HepG2 (cell line): ENCODE data around the gene BMP2K. TPM values are rescaled to one million over a fixed set of nuclear protein-coding genes. Genes with fewer than 3 reads are reported as not detected.

Experiments used
- ATAC-seq: fragments of 200-7000 bp; cut with Tn5 transposase; 3 replicates; pipeline ENCODE4 v1.9.1; 2020; ENCODE audit warnings: mild to moderate bottlenecking, moderate library complexity
- BruUV-seq: library from RNA; stranded (reverse); fragments of 400-500 nt; replicated peaks from 2 replicates; lab custom pipeline; 2021; lab: Mats Ljungman, UMichigan
- CTCF ChIA-PET: fragments of 300-600 bp; formaldehyde crosslinking; extraction: SDS; loops from one replicate; lab custom pipeline; 2021; ENCODE audit warnings: low total read pairs, inconsistent platforms, low intra/inter-chr PET ratio; lab: Yijun Ruan, JAX
- POLR2A ChIA-PET: fragments of 350-600 bp; sonication (Branson Sonifier 250); formaldehyde crosslinking; loops from one replicate; lab custom pipeline; 2020; ENCODE audit warnings: antibody characterized with exemption, inconsistent platforms; lab: Yijun Ruan, JAX
- DNase-seq: peaks from one replicate; pipeline ENCODE4 v3.0.0-alpha.2; 2015; ENCODE audit warnings: low spot score
- FAIRE-seq: peaks from 3 replicates; lab custom pipeline; 2011; peaks lifted over from hg19 to GRCh38; lab: Jason Lieb, UNC
- H2AFZ ChIP-seq: one replicate; pipeline ENCODE4 v1.6.1; 2011; ENCODE audit warnings: low read length, inconsistent platforms
- H3K27ac ChIP-seq: fragments of 300-600 bp; 3 replicates; pipeline ENCODE4 v1.8.0; 2011; ENCODE audit warnings: mixed run types, mild to moderate bottlenecking, mixed read lengths, low read length, inconsistent platforms; ENCODE audit not compliant: insufficient read depth; ENCODE audit errors: extremely low read length
- H3K27me3 ChIP-seq, 2 experiments: fragments of 200-600 bp in 1 of 2; 2 replicates in 1 of 2; 3 replicates in 1 of 2; pipeline versions ENCODE4 v1.6.0 to v1.8.0; 2011; ENCODE audit warnings: low read length in 2 of 2, mild to moderate bottlenecking in 2 of 2, moderate library complexity in 2 of 2, inconsistent platforms in 1 of 2; ENCODE audit not compliant: insufficient read depth in 2 of 2, control insufficient read depth in 1 of 2
- H3K36me3 ChIP-seq, 2 experiments: fragments of 200-600 bp in 1 of 2; replicated peaks in 1 of 2; 2 replicates in 1 of 2; 3 replicates in 1 of 2; pipeline versions ENCODE4 v1.5.1 to v1.8.0; 2011; ENCODE audit warnings: low read length in 2 of 2, inconsistent platforms in 1 of 2; ENCODE audit not compliant: insufficient read depth in 2 of 2, control insufficient read depth in 1 of 2
- H3K4me1 ChIP-seq: 2 replicates; pipeline ENCODE4 v1.5.1; 2012; ENCODE audit warnings: low read length, inconsistent platforms; ENCODE audit not compliant: insufficient read depth
- H3K4me2 ChIP-seq: 2 replicates; pipeline ENCODE4 v1.6.0; 2011; ENCODE audit warnings: low read depth, low read length, inconsistent platforms
- H3K4me3 ChIP-seq, 3 experiments: fragments of 200-600 bp in 1 of 3; sonication (generic), shearing (Covaris generic) in 1 of 3; replicated peaks in 1 of 3; 2 replicates each; pipeline ENCODE4 v1.5.1; 2011 to 2016; ENCODE audit warnings: low read length in 3 of 3, inconsistent platforms in 2 of 3, low read depth in 2 of 3, mild to moderate bottlenecking in 2 of 3, control low read depth in 1 of 3, mixed read lengths in 1 of 3; ENCODE audit not compliant: insufficient read depth in 1 of 3
- H3K79me2 ChIP-seq: one replicate; pipeline ENCODE4 v1.6.1; 2011; ENCODE audit warnings: low read length, inconsistent platforms; ENCODE audit not compliant: insufficient read depth
- H3K9ac ChIP-seq: 2 replicates; pipeline ENCODE4 v1.6.0; 2011; ENCODE audit warnings: mild to moderate bottlenecking, low read depth, low read length, inconsistent platforms; ENCODE audit not compliant: insufficient read depth
- H3K9me3 ChIP-seq: 2 replicates; pipeline ENCODE4 v1.5.1; 2012; ENCODE audit warnings: mild to moderate bottlenecking, low read length
- H4K20me1 ChIP-seq: 2 replicates; pipeline ENCODE4 v1.6.0; 2011; ENCODE audit warnings: inconsistent platforms, mild to moderate bottlenecking, low read length, moderate library complexity; ENCODE audit not compliant: insufficient read depth
- KDM5A ChIP-seq: fragments of 200-600 bp; sonication (generic); IDR thresholded peaks from 2 replicates; pipeline ENCODE4 v1.7.0; 2018; ENCODE audit warnings: antibody characterized with exemption, mild to moderate bottlenecking, low read length, borderline replicate concordance
- POGZ ChIP-seq: sonication (generic); formaldehyde crosslinking; IDR thresholded peaks from 2 replicates; pipeline ENCODE4 v1.4.0; 2020; ENCODE audit warnings: mild to moderate bottlenecking, missing genetic modification reagents
- RERE ChIP-seq: IDR thresholded peaks from 2 replicates; pipeline ENCODE4 v1.6.1; 2016; ENCODE audit warnings: low read depth, missing genetic modification reagents, missing compliant biosample characterization
- ZNF256 ChIP-seq: sonication (generic); formaldehyde crosslinking; conservative IDR thresholded peaks from 2 replicates; pipeline ENCODE4 v1.4.0; 2020; ENCODE audit warnings: missing genetic modification reagents
- ZNF550 ChIP-seq: sonication (generic); formaldehyde crosslinking; IDR thresholded peaks from 2 replicates; pipeline ENCODE4 v1.4.0; 2020; ENCODE audit warnings: mild to moderate bottlenecking, missing genetic modification reagents, borderline replicate concordance
- ZNF572 ChIP-seq: sonication (generic); formaldehyde crosslinking; IDR thresholded peaks from 2 replicates; pipeline ENCODE4 v1.5.1; 2020; ENCODE audit warnings: mild to moderate bottlenecking, missing genetic modification reagents
- WGBS: methylation state at CpG from one replicate; pipeline ENCODE4 v1.1.6; 2017; ENCODE audit warnings: low lambda C conversion rate; 5-methylcytosine and 5-hydroxymethylcytosine counted together
- in situ Hi-C: cut with HindIII; loops from 2 replicates; pipeline ENCODE4 v1.10.0; 2017; ENCODE audit warnings: low pct_unique_long_range_greater_than_20kb; ENCODE audit not compliant: extremely low pct_ligation_motif_present
- intact Hi-C: fragments of 100-400 bp; cut with micrococcal nuclease; formaldehyde crosslinking; loops from one replicate; pipeline ENCODE4 v1.10.0; 2022; ENCODE audit not compliant: unreplicated experiment
- polyA plus RNA-seq, 8 experiments: library from polyadenylated mRNA; depleted of rRNA in 3 of 8; stranded (reverse) in 7 of 8; unstranded in 1 of 8; fragments of >200 nt; fragmentation: Illumina TruSeq in 4 of 8; extraction: Trizol in 4 of 8; gene quantifications; 2 replicates each; pipeline versions ENCODE4 v1.2.1 to v1.2.3, GENCODE V29; 2011 to 2016; ENCODE audit warnings: low read depth in 4 of 8, missing spikeins in 1 of 8, mixed read lengths in 1 of 8; ENCODE audit not compliant: insufficient read depth in 1 of 8
- total RNA-seq, 5 experiments: library from RNA; depleted of rRNA; stranded (reverse); fragments of >200 nt; fragmentation: Illumina TruSeq; extraction: Trizol; gene quantifications; 2 replicates each; pipeline ENCODE4 v1.2.3, GENCODE V29; 2016; ENCODE audit warnings: low read depth in 1 of 5
- TF ChIP-seq, protein P1 (sequence below): sonication (generic); formaldehyde crosslinking; IDR thresholded peaks from 2 replicates; pipeline ENCODE4 v1.4.0; 2020; ENCODE audit warnings: missing genetic modification reagents, borderline replicate concordance
- TF ChIP-seq, protein P2 (sequence below): IDR thresholded peaks from 2 replicates; pipeline ENCODE4 v1.6.1; 2016; ENCODE audit warnings: low read depth

BMP2K gene
- total and polyA plus RNA-seq, 2 of the 13 experiments (the other 11 are each of a cell fraction or from before 2014, with no cell fraction given): 8.6 to 15.2 TPM

DNA sequence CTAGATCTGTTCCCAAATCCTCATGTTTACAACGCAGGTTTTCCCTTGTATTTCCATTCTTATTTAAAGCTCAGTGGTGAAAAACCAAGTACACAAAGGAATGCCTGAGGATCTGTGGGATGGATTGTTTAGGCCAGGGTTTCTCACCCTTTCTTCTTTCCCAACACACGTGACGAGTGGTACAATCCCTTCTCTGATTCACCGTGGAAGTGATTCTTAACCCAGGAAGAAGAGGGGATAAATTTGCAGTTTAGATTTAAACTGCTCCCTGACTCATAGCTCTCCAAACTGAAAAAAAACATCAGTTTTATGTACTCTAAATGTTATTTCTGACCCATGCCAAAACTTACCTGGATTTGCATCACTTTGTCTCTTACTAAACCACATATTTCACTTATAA is 146.1 kb downstream of the BMP2K start:
- WGBS: 91% methylated on average over 4 of the region's 4 CpGs
- POLR2A ChIA-PET: no interaction called here
- no TSS peak for BruUV-seq
- Histone ChIP-seq H3K4me1 (no peaks in the 10 kb centered on the region), H3K9me3 (no peaks in the 10 kb centered on the region), H3K9ac (no peak overlapping the region), H4K20me1 (no peaks in the 10 kb centered on the region), H3K4me3 (no peak overlapping the region), H3K27me3 (no peaks in the 10 kb centered on the region), H3K4me2 (no peak overlapping the region), H3K36me3 (peaks cover 0 to 2% of the 10 kb centered on the region in 2 experiments; a peak in 2 of 5 replicates), H3K27ac (no peak overlapping the region), H2AFZ (no peak overlapping the region), H3K79me2 (no peaks in the 10 kb centered on the region)
- no peak for ATAC-seq
- CTCF ChIA-PET: no interaction called here
- in situ Hi-C loops (no loop called here), intact Hi-C loops (no loop called here)
- TF ChIP-seq, protein P1, sequence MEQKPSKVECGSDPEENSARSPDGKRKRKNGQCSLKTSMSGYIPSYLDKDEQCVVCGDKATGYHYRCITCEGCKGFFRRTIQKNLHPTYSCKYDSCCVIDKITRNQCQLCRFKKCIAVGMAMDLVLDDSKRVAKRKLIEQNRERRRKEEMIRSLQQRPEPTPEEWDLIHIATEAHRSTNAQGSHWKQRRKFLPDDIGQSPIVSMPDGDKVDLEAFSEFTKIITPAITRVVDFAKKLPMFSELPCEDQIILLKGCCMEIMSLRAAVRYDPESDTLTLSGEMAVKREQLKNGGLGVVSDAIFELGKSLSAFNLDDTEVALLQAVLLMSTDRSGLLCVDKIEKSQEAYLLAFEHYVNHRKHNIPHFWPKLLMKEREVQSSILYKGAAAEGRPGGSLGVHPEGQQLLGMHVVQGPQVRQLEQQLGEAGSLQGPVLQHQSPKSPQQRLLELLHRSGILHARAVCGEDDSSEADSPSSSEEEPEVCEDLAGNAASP (CRISPR knock-in tag): no peak
- TF ChIP-seq, protein P2, sequence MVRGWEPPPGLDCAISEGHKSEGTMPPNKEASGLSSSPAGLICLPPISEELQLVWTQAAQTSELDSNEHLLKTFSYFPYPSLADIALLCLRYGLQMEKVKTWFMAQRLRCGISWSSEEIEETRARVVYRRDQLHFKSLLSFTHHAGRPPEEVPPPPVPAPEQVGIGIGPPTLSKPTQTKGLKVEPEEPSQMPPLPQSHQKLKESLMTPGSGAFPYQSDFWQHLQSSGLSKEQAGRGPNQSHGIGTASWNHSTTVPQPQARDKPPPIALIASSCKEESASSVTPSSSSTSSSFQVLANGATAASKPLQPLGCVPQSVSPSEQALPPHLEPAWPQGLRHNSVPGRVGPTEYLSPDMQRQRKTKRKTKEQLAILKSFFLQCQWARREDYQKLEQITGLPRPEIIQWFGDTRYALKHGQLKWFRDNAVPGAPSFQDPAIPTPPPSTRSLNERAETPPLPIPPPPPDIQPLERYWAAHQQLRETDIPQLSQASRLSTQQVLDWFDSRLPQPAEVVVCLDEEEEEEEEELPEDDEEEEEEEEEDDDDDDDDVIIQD (CRISPR knock-in tag): no peak
- TF ChIP-seq ZNF256 (CRISPR knock-in tag) (no peak), RERE (CRISPR knock-in tag) (no peak), ZNF550 (no peak), POGZ (CRISPR knock-in tag) (no peak), ZNF572 (CRISPR knock-in tag) (no peak), KDM5A (no peak)
- DNase-seq: no peak
- FAIRE-seq: no peak
